ENCODE data around the gene C1orf87. TPM values are rescaled to one million over a fixed set of nuclear protein-coding genes. Genes with fewer than 3 reads are reported as not detected.

Gene C1orf87
- total RNA-seq, 2 donors from 2014 or later = not detected

- H3K36me3 Mint-ChIP-seq (ENCODE audit: low read depth) = no peaks in the 10 kb centered on the region
- H3K27me3 Mint-ChIP-seq (ENCODE audit: insufficient read depth) = no peaks in the 10 kb centered on the region
- H3K4me1 Mint-ChIP-seq = no peaks in the 10 kb centered on the region
- no peaks in the 10 kb centered on the region for H3K27me3 ChIP-seq (ENCODE audit: control insufficient read depth, insufficient read depth, low read length, poor library complexity, severe bottlenecking)
- H3K36me3 ChIP-seq (ENCODE audit: control insufficient read depth, insufficient read depth, low read length) = no peaks in the 10 kb centered on the region
- H3K9me3 ChIP-seq (ENCODE audit: control insufficient read depth, low read length) = no peaks in the 10 kb centered on the region
- H3K27ac Mint-ChIP-seq = no peak overlapping the region
- no peak for DNase-seq
- H3K4me1 ChIP-seq (ENCODE audit: control insufficient read depth, insufficient read depth, low read length) = peaks cover 3% of the 10 kb centered on the region
- 92 to 98% methylated on average over 4 of the region's 4 CpGs for WGBS, 2 experiments (ENCODE audit: insufficient coverage in 1 of 2, insufficient read length in 1 of 2)
- no peak for TF ChIP-seq CTCF (conservative IDR thresholded peaks at IDR 0.05)
- H3K9ac ChIP-seq (ENCODE audit: extremely low read depth, low read length, poor library complexity, severe bottlenecking) = no peak overlapping the region
- no peak overlapping the region for H3K4me3 ChIP-seq (ENCODE audit: low read length)
- no peak overlapping the region for H3K4me3 Mint-ChIP-seq
- H3K9me3 Mint-ChIP-seq = no peaks in the 10 kb centered on the region
- no peak overlapping the region for H3K27ac ChIP-seq (ENCODE audit: low read depth, low read length)
Measured at GRCh38 chr1:60008500-60008899, 65.1 kb downstream of the C1orf87 start.

- Histone ChIP-seq H3K27ac (ENCODE audit: low read depth, low read length) (no peak overlapping the region), H3K4me1 (ENCODE audit: control insufficient read depth, insufficient read depth, low read length) (no peaks in the 10 kb centered on the region), H3K9ac (ENCODE audit: extremely low read depth, low read length, poor library complexity, severe bottlenecking) (no peak overlapping the region), H3K36me3 (ENCODE audit: control insufficient read depth, insufficient read depth, low read length) (no peaks in the 10 kb centered on the region), H3K4me3 (ENCODE audit: low read length) (no peak overlapping the region), H3K27me3 (ENCODE audit: control insufficient read depth, insufficient read depth, low read length, poor library complexity, severe bottlenecking) (no peaks in the 10 kb centered on the region), H3K9me3 (ENCODE audit: control insufficient read depth, low read length) (no peaks in the 10 kb centered on the region)
- no peaks in the 10 kb centered on the region for H3K9me3 Mint-ChIP-seq
- H3K4me1 Mint-ChIP-seq = peaks cover 6% of the 10 kb centered on the region
- 91 to 92% methylated on average over 2 to 3 of the region's 3 CpGs for WGBS, 2 experiments (ENCODE audit: insufficient coverage in 1 of 2, insufficient read length in 1 of 2)
- H3K4me3 Mint-ChIP-seq = no peak overlapping the region
- no peak overlapping the region for H3K27ac Mint-ChIP-seq
- DNase-seq = no peak
- no peak for TF ChIP-seq CTCF (conservative IDR thresholded peaks at IDR 0.05)
- H3K27me3 Mint-ChIP-seq (ENCODE audit: insufficient read depth) = no peaks in the 10 kb centered on the region
- H3K36me3 Mint-ChIP-seq (ENCODE audit: low read depth) = no peaks in the 10 kb centered on the region
Measured at GRCh38 chr1:60000625-60001024, 72.9 kb downstream of the C1orf87 start.

GRCh38 chr1:59999746-60000145, 73.8 kb downstream of the C1orf87 start:
- H3K36me3 Mint-ChIP-seq (ENCODE audit: low read depth) = no peaks in the 10 kb centered on the region
- Histone ChIP-seq H3K9ac (ENCODE audit: extremely low read depth, low read length, poor library complexity, severe bottlenecking) (no peak overlapping the region), H3K36me3 (ENCODE audit: control insufficient read depth, insufficient read depth, low read length) (no peaks in the 10 kb centered on the region), H3K27ac (ENCODE audit: low read depth, low read length) (no peak overlapping the region), H3K27me3 (ENCODE audit: control insufficient read depth, insufficient read depth, low read length, poor library complexity, severe bottlenecking) (no peaks in the 10 kb centered on the region), H3K9me3 (ENCODE audit: control insufficient read depth, low read length) (no peaks in the 10 kb centered on the region), H3K4me3 (ENCODE audit: low read length) (no peak overlapping the region), H3K4me1 (ENCODE audit: control insufficient read depth, insufficient read depth, low read length) (no peaks in the 10 kb centered on the region)
- no peaks in the 10 kb centered on the region for H3K9me3 Mint-ChIP-seq
- no peaks in the 10 kb centered on the region for H3K27me3 Mint-ChIP-seq (ENCODE audit: insufficient read depth)
- no peak for DNase-seq
- H3K4me3 Mint-ChIP-seq = no peak overlapping the region
- no peak for TF ChIP-seq CTCF (conservative IDR thresholded peaks at IDR 0.05)
- H3K27ac Mint-ChIP-seq = no peak overlapping the region
- H3K4me1 Mint-ChIP-seq = peaks cover 6% of the 10 kb centered on the region
- WGBS, 2 experiments (ENCODE audit: insufficient coverage in 1 of 2, insufficient read length in 1 of 2) = 90 to 100% methylated on average over 1 to 2 of the region's 2 CpGs

Measured in endodermal cell (in vitro differentiated cells).